Measurements from ENCODE around the gene TBRG4.

The TBRG4 gene

GRCh38 chr7:45151131-45151684 is 39.7 kb upstream of the TBRG4 start:
- Histone ChIP-seq H3K4me1 (ENCODE audit: insufficient read depth, low read length, poor library complexity, severe bottlenecking) (peaks cover 10% of the 10 kb centered on the region), H3F3A (ENCODE audit: low read depth) (no peaks in the 10 kb centered on the region), H3K9me3 (ENCODE audit: insufficient read depth, low read depth, low read length) (no peaks in the 10 kb centered on the region), H3K4me3 (ENCODE audit: low read length, poor library complexity, severe bottlenecking) (no peak overlapping the region), H3K9ac (ENCODE audit: low read depth, low read length, poor library complexity, severe bottlenecking) (no peak overlapping the region), H4K20me1 (ENCODE audit: insufficient read depth, low read length, poor library complexity, severe bottlenecking) (no peaks in the 10 kb centered on the region), H3K9me2 (replicated peaks; ENCODE audit: low read depth, low read length) (no peaks in the 10 kb centered on the region), H3K36me3 (ENCODE audit: insufficient read depth, low read length) (no peaks in the 10 kb centered on the region), H2AFZ (ENCODE audit: low read length) (no peak overlapping the region), H3K4me2 (ENCODE audit: low read depth, low read length, poor library complexity, severe bottlenecking) (no peak overlapping the region), H3K79me2 (ENCODE audit: insufficient read depth, low read length) (no peaks in the 10 kb centered on the region), H3K27me3 (ENCODE audit: insufficient read depth, low read length, poor library complexity, severe bottlenecking) (no peaks in the 10 kb centered on the region)
- TF ChIP-seq, protein P1, sequence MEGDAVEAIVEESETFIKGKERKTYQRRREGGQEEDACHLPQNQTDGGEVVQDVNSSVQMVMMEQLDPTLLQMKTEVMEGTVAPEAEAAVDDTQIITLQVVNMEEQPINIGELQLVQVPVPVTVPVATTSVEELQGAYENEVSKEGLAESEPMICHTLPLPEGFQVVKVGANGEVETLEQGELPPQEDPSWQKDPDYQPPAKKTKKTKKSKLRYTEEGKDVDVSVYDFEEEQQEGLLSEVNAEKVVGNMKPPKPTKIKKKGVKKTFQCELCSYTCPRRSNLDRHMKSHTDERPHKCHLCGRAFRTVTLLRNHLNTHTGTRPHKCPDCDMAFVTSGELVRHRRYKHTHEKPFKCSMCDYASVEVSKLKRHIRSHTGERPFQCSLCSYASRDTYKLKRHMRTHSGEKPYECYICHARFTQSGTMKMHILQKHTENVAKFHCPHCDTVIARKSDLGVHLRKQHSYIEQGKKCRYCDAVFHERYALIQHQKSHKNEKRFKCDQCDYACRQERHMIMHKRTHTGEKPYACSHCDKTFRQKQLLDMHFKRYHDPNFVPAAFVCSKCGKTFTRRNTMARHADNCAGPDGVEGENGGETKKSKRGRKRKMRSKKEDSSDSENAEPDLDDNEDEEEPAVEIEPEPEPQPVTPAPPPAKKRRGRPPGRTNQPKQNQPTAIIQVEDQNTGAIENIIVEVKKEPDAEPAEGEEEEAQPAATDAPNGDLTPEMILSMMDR (conservative IDR thresholded peaks at IDR 0.05; ENCODE audit: low read length): no peak
- TF ChIP-seq EZH2phosphoT487 (IDR thresholded peaks at IDR 0.05; ENCODE audit: borderline replicate concordance): no peak

- Histone ChIP-seq H3K36me3 (ENCODE audit: insufficient read depth, low read length) (no peaks in the 10 kb centered on the region), H3F3A (ENCODE audit: low read depth) (no peaks in the 10 kb centered on the region), H3K4me3 (ENCODE audit: low read length, poor library complexity, severe bottlenecking) (no peak overlapping the region), H3K27me3 (ENCODE audit: insufficient read depth, low read length, poor library complexity, severe bottlenecking) (no peaks in the 10 kb centered on the region), H4K20me1 (ENCODE audit: insufficient read depth, low read length, poor library complexity, severe bottlenecking) (no peaks in the 10 kb centered on the region), H3K9me2 (replicated peaks; ENCODE audit: low read depth, low read length) (no peaks in the 10 kb centered on the region), H3K79me2 (ENCODE audit: insufficient read depth, low read length) (no peaks in the 10 kb centered on the region), H3K9me3 (ENCODE audit: insufficient read depth, low read depth, low read length) (no peaks in the 10 kb centered on the region), H3K4me1 (ENCODE audit: insufficient read depth, low read length, poor library complexity, severe bottlenecking) (peaks cover 10% of the 10 kb centered on the region), H3K9ac (ENCODE audit: low read depth, low read length, poor library complexity, severe bottlenecking) (no peak overlapping the region), H3K4me2 (ENCODE audit: low read depth, low read length, poor library complexity, severe bottlenecking) (no peak overlapping the region), H2AFZ (ENCODE audit: low read length) (no peak overlapping the region)
- no peak for TF ChIP-seq EZH2phosphoT487 (IDR thresholded peaks at IDR 0.05; ENCODE audit: borderline replicate concordance)
- TF ChIP-seq, protein P1 (conservative IDR thresholded peaks at IDR 0.05; ENCODE audit: low read length): no peak
Observed at GRCh38 chr7:45150199-45150598, 38.7 kb upstream of the TBRG4 start.

DNA sequence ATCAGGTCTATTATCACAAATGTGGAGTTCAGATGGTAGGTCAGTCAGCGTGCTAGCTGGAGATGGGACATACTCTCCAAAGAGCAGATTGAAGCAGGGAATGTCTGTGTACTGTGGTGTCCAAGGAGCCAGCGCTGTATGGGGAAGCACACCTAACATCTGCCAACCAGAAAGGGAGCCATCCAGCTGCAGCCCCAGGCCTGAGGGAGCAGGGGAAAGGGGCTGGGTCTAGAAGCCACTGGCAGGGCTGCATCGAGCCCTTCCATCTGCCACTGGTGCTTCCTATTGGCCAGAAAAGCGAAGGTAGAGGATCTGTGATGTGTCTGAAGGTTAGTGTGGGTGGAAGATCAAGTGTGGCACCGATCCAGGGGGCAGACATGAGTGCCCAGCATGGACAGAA is 38.1 kb upstream of the TBRG4 start:
- Histone ChIP-seq H3K4me1 (ENCODE audit: insufficient read depth, low read length, poor library complexity, severe bottlenecking) (peaks cover 10% of the 10 kb centered on the region), H3K9me2 (replicated peaks; ENCODE audit: low read depth, low read length) (no peaks in the 10 kb centered on the region), H3K9ac (ENCODE audit: low read depth, low read length, poor library complexity, severe bottlenecking) (no peak overlapping the region), H3K9me3 (ENCODE audit: insufficient read depth, low read depth, low read length) (no peaks in the 10 kb centered on the region), H2AFZ (ENCODE audit: low read length) (no peak overlapping the region), H3K4me2 (ENCODE audit: low read depth, low read length, poor library complexity, severe bottlenecking) (no peak overlapping the region), H3K27me3 (ENCODE audit: insufficient read depth, low read length, poor library complexity, severe bottlenecking) (no peaks in the 10 kb centered on the region), H4K20me1 (ENCODE audit: insufficient read depth, low read length, poor library complexity, severe bottlenecking) (no peaks in the 10 kb centered on the region), H3K4me3 (ENCODE audit: low read length, poor library complexity, severe bottlenecking) (no peak overlapping the region), H3K79me2 (ENCODE audit: insufficient read depth, low read length) (no peaks in the 10 kb centered on the region), H3F3A (ENCODE audit: low read depth) (no peaks in the 10 kb centered on the region), H3K36me3 (ENCODE audit: insufficient read depth, low read length) (no peaks in the 10 kb centered on the region)
- TF ChIP-seq, protein P1 (conservative IDR thresholded peaks at IDR 0.05; ENCODE audit: low read length): no peak

Data from Loucy (cell line).